Measurements from ENCODE around the gene MRE11.

Gene MRE11

GRCh38 chr11:94504689-94505293 is 11.1 kb upstream of the MRE11 start:
- DNase-seq: no peak

- no peak for DNase-seq
Observed at GRCh38 chr11:94501522-94501921, 7.9 kb upstream of the MRE11 start.

GRCh38 chr11:94500181-94500580 is 6.5 kb upstream of the MRE11 start:
- DNase-seq: no peak

GRCh38 chr11:94494126-94494680 is 559 bp upstream of the MRE11 start:
- no peak for DNase-seq

GRCh38 chr11:94486068-94486467 is 7.6 kb downstream of the MRE11 start:
- no peak for DNase-seq

GRCh38 chr11:94481342-94481741 is 12.3 kb downstream of the MRE11 start:
- no peak for DNase-seq

- no peak for DNase-seq
Observed at GRCh38 chr11:94477624-94478023, 16.0 kb downstream of the MRE11 start.

GRCh38 chr11:94472916-94473799 is 20.5 kb downstream of the MRE11 start:
- no peak for DNase-seq

- no peak for DNase-seq
Observed at GRCh38 chr11:94469416-94469815, 24.2 kb downstream of the MRE11 start.

GRCh38 chr11:94459576-94459975 is 34.1 kb downstream of the MRE11 start:
- DNase-seq: no peak

- DNase-seq: no peak
Observed at GRCh38 chr11:94457118-94458029, 36.3 kb downstream of the MRE11 start.

GRCh38 chr11:94455861-94456260 is 37.8 kb downstream of the MRE11 start:
- no peak for DNase-seq

GRCh38 chr11:94454301-94454700 is 39.3 kb downstream of the MRE11 start:
- DNase-seq: no peak

GRCh38 chr11:94452988-94453387 is 40.7 kb downstream of the MRE11 start:
- no peak for DNase-seq

- DNase-seq: no peak
Observed at GRCh38 chr11:94450048-94450447, 43.6 kb downstream of the MRE11 start.

- DNase-seq: no peak
Observed at GRCh38 chr11:94449437-94449836, 44.2 kb downstream of the MRE11 start.

GRCh38 chr11:94449029-94449428 is 44.6 kb downstream of the MRE11 start:
- DNase-seq: no peak

GRCh38 chr11:94447149-94447548 is 46.5 kb downstream of the MRE11 start:
- DNase-seq: no peak

- DNase-seq: no peak
Observed at GRCh38 chr11:94445641-94446040, 48.0 kb downstream of the MRE11 start.

GRCh38 chr11:94433049-94433448 is 60.6 kb downstream of the MRE11 start:
- DNase-seq: no peak

- no peak for DNase-seq
Observed at GRCh38 chr11:94424662-94425061, 69.0 kb downstream of the MRE11 start.

GRCh38 chr11:94424011-94424410 is 69.6 kb downstream of the MRE11 start:
- no peak for DNase-seq

- DNase-seq: no peak
Observed at GRCh38 chr11:94423507-94423906, 70.1 kb downstream of the MRE11 start.

Data from activated CD4-positive, alpha-beta T cell treated with anti-CD3 and anti-CD28 coated beads, Interleukin-2, amount 50 U/mL, for 1 hour (primary cell).